HG03439 (cell line): Measurements from ENCODE around the gene CCDC9B.
A peak's percentile ranks its signal among the peaks of the same experiment; 100 is the strongest.

Source experiments
- ATAC-seq: cut with Tn5 transposase; IDR thresholded peaks from one replicate; pipeline ENCODE4 v1.9.1; 2021; ENCODE audit warnings: mild to moderate bottlenecking, moderate library complexity; ENCODE audit not compliant: unreplicated experiment

CCDC9B gene

DNA sequence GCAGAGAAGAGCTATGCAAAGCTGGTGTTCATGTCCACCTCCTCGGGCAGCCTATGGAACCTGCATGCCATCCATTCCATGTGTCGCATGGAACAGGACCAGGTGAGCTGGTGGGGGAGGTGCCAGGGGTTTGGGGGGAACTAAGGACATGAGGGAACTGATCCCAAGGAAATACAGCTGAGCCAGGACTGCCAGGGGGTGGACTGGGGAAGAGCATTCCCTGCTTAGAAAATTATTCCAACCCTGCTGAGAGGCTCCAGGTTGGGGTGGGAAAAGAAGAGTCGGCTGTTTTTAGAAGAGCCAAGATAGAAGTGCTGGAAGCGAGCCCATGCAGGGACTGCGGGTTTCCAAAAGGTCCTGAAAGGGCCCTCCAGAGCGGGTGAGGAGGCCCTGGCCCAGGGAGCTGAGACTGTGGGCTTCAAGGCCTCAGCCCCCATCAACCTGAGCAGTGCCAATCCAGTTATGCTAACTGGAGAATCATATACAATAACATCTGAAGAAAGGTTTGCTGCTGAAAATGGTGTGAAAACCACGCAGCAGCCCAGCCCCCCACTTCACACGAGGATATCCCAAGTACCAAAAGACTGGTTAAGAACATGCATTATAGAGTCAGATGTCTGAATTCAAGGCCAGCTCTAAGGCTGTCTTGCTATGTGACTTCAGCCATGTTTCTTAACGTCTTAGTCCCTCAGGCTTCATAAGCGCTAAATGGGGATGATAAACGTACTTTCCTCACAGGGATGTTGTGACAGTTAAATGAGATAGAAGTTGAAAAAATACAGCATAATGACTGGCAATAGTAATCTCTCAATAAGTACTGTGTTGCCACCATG is 25.1 kb upstream of the CCDC9B start:
- ATAC-seq: no peak

GRCh38 chr15:40365016-40365415 is 24.3 kb upstream of the CCDC9B start:
- ATAC-seq: no peak

DNA sequence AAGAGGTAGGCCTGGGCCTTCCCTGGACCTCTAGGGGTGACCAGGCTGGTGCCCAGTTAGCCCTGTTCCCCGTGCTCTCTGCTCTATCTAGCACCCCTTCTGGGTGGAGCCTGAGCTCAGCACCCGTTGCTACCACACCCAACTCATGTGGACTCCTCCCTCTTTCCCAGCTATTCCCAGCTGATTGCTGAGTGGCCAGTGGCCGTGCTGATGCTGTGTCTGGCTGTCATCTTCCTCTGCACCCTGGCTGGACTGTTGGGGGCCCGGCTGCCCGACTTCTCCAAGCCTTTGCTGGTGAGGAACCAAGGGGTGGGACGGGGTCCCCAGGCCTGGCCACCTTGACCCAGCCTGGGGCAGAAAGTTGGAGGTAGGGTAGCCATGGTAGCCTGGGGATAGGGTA is 23.5 kb upstream of the CCDC9B start:
- no peak for ATAC-seq

DNA sequence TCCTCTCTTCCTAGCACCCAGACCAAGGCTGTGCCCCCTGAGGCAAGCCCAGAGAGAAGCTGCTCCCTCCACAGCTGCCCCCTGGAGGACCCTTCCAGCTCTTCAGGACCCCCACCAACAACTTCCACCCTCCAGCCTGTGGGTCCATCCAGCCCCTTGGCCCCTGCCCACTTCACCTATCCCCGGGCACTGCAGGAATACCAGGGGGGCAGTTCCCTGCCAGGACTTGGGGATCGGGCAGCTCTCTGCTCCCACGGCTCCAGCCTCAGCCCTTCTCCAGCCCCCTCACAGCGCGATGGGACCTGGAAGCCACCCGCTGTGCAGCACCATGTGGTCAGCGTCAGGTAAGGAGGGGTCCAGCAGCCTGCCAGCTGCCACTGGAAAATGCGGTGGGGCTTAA is 22.9 kb upstream of the CCDC9B start:
- ATAC-seq: no peak

DNA sequence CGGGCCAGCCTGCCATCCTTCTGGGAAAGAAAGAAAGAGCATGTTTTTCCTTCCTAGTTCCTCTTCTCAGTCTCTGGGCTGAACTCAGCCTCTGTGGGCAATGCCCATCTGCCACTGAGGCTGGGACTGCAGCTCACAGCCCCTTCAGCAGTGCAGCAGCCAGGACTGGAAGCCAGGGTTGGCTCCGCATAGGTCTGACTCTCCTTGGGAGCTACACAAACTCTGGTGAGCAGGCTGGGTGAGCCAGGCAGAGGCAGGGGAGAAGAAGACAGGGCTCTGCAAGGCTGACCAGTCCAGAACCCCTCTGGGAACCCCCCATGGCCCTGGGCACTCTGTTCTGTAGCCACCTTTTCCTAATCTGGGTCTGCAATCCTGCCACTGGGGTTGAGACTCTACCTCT is 20.9 kb upstream of the CCDC9B start:
- ATAC-seq: no peak

GRCh38 chr15:40360015-40360414 is 19.3 kb upstream of the CCDC9B start:
- no peak for ATAC-seq

- peak; percentile 21 for ATAC-seq
Observed at GRCh38 chr15:40358471-40359353, 18.0 kb upstream of the CCDC9B start.

- ATAC-seq: peak; percentile 76
Observed at GRCh38 chr15:40357723-40358470, 17.2 kb upstream of the CCDC9B start, which contains the start of gene DISP2. TSS of gene DISP2 (plus strand) at chr15:40358219. CDS start at chr15:40358322, 103 bp downstream.

DNA sequence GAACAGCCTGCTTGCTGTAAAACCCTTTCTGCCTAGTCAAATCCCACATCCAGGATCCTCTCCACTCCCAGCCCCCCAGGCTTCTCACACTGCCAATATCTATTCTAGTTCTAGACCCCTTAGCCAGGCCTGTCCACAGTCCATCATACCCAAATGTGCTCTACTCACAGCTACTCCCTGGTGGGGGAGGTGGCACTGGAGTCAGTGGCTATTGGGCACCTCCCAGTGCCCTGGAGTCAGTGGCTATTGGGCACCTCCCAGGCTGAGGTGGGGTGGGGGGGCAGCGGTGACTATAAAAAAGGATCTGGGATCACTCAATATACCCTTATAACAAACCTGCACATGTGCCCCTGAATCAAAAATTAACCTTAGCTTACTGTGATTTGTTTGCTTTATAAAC is 16.5 kb upstream of the CCDC9B start:
- ATAC-seq: no peak

DNA sequence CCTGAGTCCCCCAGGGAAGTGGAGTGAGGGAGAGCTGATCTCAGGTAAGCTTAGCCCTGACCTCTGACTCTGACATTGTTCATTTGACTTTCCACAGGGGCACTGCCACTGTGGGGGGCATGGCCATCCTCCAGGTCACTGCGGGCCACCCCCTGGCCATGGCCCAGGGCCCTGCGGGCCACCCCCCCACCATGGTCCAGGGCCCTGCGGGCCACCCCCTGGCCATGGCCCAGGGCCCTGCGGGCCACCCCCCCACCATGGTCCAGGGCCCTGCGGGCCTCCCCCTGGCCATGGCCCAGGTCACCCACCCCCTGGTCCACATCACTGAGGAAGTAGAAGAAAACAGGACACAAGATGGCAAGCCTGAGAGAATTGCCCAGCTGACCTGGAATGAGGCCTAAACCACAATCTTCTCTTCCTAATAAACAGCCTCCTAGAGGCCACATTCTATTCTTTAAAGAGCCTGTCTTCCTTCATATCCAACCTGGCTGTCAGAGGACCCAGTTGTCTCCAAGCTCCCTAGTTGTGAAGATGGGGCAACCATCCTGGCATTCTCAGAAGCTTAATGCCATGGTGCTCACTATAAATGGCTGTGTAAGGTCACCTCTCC is 15.3 kb upstream of the CCDC9B start:
- no peak for ATAC-seq

- no peak for ATAC-seq
Observed at GRCh38 chr15:40354408-40355171, 13.9 kb upstream of the CCDC9B start.

GRCh38 chr15:40353697-40354096 is 13.0 kb upstream of the CCDC9B start:
- no peak for ATAC-seq

DNA sequence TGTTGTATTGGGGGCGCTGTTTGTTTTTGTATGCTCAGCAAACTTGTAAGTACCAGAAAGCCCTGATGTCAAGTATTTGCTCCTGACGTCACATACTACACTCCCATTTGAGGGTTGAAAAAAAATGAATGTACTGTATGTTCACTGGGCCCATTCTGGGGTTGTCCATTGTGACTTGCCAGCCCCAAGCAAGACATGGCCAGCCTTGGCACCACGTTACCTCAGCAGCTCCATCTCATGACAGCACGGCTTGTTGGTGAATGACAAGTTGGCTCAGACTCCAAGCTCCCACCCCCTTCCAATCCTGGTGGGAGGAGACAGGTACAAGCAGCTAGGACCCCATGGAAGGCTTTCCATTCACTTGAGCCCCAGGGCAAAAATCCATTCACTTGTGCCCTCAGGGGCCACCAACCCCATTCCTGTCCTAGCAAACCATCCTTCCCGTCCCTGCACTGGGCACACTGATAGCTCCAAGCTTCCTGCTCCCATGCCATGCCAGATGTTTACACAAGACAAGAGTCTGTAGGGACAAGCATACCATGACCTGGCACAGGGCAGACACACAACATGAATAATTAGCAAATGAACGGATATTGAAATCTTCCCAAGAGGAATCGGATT is 11.7 kb upstream of the CCDC9B start:
- no peak for ATAC-seq

GRCh38 chr15:40349163-40349562 is 8.4 kb upstream of the CCDC9B start:
- ATAC-seq: no peak

- no peak for ATAC-seq
Observed at GRCh38 chr15:40348474-40348870, 7.7 kb upstream of the CCDC9B start.

GRCh38 chr15:40347559-40348473 is 7.1 kb upstream of the CCDC9B start:
- no peak for ATAC-seq

- no peak for ATAC-seq
Observed at GRCh38 chr15:40346579-40347558, 6.1 kb upstream of the CCDC9B start.
